Measurements from ENCODE around the gene PYGM. TPM values are rescaled to one million over a fixed set of nuclear protein-coding genes. Genes with fewer than 3 reads are reported as not detected.

The PYGM gene
- total RNA-seq, 1 experiment from 2014 or later: 1.6 TPM

DNA sequence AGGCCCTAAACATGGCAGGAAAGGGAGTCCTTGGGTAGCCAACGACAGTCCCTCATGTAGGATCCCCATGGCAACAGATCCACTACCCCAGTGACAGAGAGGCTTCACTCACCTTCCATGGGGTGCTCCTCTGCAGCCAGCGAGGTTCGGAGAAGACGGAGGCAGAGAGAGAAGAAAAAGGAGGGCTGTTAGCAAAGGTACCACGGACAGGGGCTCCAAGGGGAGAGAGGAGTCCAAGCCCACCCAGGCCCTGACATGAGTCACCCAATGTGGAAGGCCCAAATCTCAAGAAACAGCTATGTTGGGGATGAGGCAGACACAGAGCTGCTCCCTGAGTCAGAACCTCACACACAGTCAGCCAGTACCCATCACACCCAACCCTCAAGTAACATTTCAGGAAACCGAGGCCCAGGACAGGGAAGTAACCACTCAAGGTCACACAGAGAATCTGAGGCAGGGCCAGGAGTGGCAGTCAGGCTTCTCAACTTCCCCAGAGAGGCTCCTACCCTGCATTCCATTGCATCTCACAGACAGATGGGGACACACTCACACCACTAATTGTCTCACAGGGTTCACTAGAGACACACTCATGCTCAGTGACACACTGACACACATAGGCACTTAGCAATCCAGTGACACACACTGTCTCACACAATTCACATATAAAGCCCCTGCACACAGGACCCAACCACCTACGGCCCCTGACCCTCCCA, 62.0 kb downstream of the PYGM start:
- POLR2A ChIA-PET (ENCODE audit: unreplicated experiment): no interaction called here

More for the DNA sequence above, 62.0 kb downstream of the PYGM start:
- Histone ChIP-seq H3K9me2 (ENCODE audit: insufficient read depth) (no peaks in the 10 kb centered on the region), H4K20me1 (ENCODE audit: insufficient read depth) (no peaks in the 10 kb centered on the region), H3K79me2 (ENCODE audit: low read depth) (no peaks in the 10 kb centered on the region), H3K4me1 (replicated peaks; ENCODE audit: insufficient read depth) (no peaks in the 10 kb centered on the region), H3K9me3 (ENCODE audit: insufficient read depth, low read depth) (no peaks in the 10 kb centered on the region), H3K4me3 (no peak overlapping the region), H3K27ac (no peak overlapping the region), H2AFZ (no peak overlapping the region), H3K27me3 (ENCODE audit: insufficient read depth, low read depth) (peaks cover 76% of the 10 kb centered on the region), H3K36me3 (ENCODE audit: low read depth) (no peaks in the 10 kb centered on the region), H3F3A (ENCODE audit: insufficient read depth, low read depth) (no peaks in the 10 kb centered on the region), H3K4me2 (no peak overlapping the region)
- CTCF ChIA-PET: interaction anchor here (0.9 kb wide), 1 partner anchor 9 kb away, joined by 6 read pairs; no protein-coding TSS in a partner anchor
- intact Hi-C loops (cut with micrococcal nuclease; ENCODE audit: unreplicated experiment): no loop called here
- DNase-seq: no peak
- BruUV-seq (replicated peaks): no TSS peak
- no peak for TF ChIP-seq EZH2 (IDR thresholded peaks at IDR 0.05; ENCODE audit: low read depth)
- TF ChIP-seq, protein P1, sequence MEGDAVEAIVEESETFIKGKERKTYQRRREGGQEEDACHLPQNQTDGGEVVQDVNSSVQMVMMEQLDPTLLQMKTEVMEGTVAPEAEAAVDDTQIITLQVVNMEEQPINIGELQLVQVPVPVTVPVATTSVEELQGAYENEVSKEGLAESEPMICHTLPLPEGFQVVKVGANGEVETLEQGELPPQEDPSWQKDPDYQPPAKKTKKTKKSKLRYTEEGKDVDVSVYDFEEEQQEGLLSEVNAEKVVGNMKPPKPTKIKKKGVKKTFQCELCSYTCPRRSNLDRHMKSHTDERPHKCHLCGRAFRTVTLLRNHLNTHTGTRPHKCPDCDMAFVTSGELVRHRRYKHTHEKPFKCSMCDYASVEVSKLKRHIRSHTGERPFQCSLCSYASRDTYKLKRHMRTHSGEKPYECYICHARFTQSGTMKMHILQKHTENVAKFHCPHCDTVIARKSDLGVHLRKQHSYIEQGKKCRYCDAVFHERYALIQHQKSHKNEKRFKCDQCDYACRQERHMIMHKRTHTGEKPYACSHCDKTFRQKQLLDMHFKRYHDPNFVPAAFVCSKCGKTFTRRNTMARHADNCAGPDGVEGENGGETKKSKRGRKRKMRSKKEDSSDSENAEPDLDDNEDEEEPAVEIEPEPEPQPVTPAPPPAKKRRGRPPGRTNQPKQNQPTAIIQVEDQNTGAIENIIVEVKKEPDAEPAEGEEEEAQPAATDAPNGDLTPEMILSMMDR (conservative IDR thresholded peaks at IDR 0.05): no peak

Other genes with a start within 250 kb of the PYGM start
- gene SLC22A11, start 204.0 kb downstream of the PYGM start, total RNA-seq (2021): 0.41 and 1.1 TPM in 2 replicates
- gene SLC22A12, start 168.8 kb downstream of the PYGM start, total RNA-seq (2021): not detected in 2 replicates
- 0.10 TPM in 1 of 2 replicates, not detected in the other for gene NRXN2, start 36.8 kb downstream of the PYGM start, total RNA-seq (2021)
- 1.0 and 2.1 TPM in 2 replicates for gene RASGRP2, start 15.8 kb downstream of the PYGM start, total RNA-seq (2021)
- gene SF1, start 18.6 kb upstream of the PYGM start, total RNA-seq (2021): 253 and 336 TPM in 2 replicates
- 32.6 and 34.3 TPM in 2 replicates for gene MAP4K2, start 43.2 kb upstream of the PYGM start, total RNA-seq (2021)
- 48.7 and 61.6 TPM in 2 replicates for gene MEN1, start 50.6 kb upstream of the PYGM start, total RNA-seq (2021)
- 31.3 and 33.8 TPM in 2 replicates for gene CDC42BPG, start 84.7 kb upstream of the PYGM start, total RNA-seq (2021)
- gene EHD1, start 118.6 kb upstream of the PYGM start, total RNA-seq (2021): 110 and 134 TPM in 2 replicates
- gene ATG2A, start 157.2 kb upstream of the PYGM start, total RNA-seq (2021): 48.2 and 53.2 TPM in 2 replicates
- gene PPP2R5B, start 164.7 kb upstream of the PYGM start, total RNA-seq (2021): 13.7 and 13.9 TPM in 2 replicates
- 1.0 and 2.1 TPM in 2 replicates for gene GPHA2, start 175.9 kb upstream of the PYGM start, total RNA-seq (2021)
- gene MAJIN, start 212.1 kb upstream of the PYGM start, total RNA-seq (2021): 4.5 and 7.1 TPM in 2 replicates
- gene BATF2, start 237.0 kb upstream of the PYGM start, total RNA-seq (2021): 0.46 and 1.2 TPM in 2 replicates